GM10847 (cell line): Measurements from ENCODE around the gene RNF222.
A peak's percentile ranks its signal among the peaks of the same experiment; 100 is the strongest.

Experiments
- POLR2A ChIP-seq: IDR thresholded peaks from 2 replicates; pipeline ENCODE4 v1.6.1; 2011; ENCODE audit not compliant: insufficient read length; ENCODE audit errors: extremely low read depth

The RNF222 gene, protein sequence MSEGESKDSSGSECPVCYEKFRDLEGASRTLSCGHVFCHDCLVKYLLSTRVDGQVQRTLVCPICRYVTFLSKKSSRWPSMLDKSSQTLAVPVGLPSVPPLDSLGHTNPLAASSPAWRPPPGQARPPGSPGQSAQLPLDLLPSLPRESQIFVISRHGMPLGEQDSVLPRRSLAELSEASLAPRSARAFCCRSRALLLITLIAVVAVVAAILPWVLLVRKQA

DNA sequence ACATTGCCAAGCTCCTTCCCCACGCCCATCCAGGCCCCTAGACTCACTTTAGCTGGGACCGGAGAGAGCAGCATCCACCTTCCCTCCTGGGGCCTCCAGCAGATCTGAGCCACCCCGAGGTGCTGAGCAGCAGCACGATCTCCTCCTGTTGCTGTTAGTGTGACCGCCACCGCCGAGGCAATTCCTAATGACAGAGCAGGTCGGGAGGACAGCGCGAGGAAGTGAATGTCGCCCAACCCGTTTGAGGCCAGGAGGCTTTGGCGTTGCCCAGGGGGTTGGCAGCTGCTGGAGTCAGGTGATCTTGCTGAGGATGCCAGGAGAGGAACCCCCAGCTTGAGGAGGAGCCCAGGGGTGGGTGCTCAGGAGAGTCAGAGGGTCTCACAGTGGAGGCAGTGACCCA, at the start of gene RNF222:
Gene RNF222 (minus strand): TSS at position 192 of the 400 bp plus-strand sequence. CDS start 4,366 bp downstream, outside the sequence.
- no peak for TF ChIP-seq POLR2A

DNA sequence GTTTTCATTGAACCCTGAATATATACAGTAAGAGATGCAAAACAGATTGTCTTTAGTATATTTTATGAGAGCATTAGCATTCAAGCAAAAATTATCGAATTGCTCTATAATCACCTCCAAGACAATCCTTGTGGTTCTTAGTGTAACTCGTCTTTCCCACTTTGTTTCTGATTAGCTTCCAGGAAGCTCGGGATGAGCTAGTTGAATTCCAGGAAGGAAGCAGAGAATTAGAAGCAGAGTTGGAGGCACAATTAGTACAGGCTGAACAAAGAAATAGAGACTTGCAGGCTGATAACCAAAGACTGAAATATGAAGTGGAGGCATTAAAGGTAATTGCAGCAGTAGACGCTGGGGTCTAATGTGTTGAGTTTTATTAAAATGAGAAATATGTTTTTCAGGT, 47.9 kb upstream of the RNF222 start:
- TF ChIP-seq POLR2A = no peak

DNA sequence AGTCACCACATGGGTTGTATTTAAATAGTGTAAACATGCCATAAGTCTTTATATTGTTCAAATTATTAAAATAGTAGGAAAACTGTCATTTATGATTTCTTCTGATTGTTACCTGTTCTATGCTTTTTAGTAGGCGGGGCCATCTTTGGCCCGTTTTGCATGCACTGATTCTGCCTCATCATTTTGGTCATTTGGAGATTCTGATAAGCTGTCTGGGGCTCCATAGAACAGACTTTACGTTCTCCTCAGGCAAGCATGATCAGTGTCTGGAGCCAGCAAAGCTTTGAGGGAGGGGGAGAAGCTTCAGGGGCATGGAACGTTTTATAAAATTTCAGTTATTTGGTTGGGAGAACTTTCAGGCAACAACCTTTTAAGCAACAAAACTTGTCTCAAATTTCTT, 46.9 kb upstream of the RNF222 start:
- TF ChIP-seq POLR2A = no peak

DNA sequence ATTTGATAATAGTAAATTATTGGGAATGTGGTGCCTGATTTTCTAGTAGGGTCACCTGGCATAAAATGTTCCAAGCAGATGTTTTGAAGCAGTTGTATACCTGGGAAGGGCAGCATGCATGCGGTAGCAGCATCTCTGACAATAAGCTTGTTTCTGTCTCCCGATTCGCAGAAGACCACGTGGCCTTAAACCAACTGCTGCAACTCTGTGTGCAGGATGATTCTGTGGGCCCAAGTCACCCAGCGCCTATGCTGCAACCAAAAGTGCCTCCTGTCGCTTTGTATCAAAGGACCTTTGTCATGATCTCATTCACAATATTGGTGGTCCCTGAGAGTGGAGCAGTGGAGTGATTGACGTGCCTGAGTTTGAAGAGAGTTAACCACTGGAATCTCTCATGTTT, 46.1 kb upstream of the RNF222 start:
- TF ChIP-seq POLR2A = no peak

DNA sequence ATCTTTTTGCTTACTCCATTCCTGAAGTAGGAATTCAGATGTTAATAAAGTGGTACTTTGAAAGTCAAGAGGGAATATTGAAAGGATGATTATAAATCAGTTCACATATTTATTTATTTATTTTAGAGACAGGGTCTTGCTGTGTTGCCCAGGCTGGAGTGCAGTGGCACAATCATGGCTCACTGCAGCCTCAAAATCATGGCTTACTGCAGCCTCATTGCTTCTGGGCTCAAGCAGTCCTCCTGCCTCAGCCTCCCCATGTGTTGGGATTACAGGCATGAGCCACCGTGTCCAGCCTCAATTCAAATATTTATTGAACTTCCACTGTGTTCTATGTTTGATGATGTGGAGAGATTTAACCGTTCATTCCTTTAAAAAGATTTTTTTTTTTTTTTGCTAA, 44.7 kb upstream of the RNF222 start:
- TF ChIP-seq POLR2A = no peak

DNA sequence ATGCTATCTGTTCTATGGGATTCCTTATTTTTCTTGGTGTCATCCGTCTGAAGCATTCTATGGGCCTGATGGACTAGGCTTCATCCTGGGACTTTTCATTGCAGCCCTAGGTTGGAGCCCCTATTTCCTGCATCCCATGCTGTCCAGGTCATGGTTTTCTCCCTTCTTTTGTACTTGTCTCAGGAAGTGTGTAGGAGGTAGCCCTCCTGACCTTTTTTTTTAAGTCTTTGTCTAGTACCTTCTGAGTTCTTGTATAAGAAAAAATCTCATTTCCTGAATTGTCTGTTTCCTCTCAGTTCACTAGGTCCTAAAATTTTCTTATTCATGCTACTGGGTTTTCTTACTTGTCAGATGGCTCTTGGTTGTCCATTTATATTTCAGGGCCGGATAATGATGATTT, 44.1 kb upstream of the RNF222 start:
- TF ChIP-seq POLR2A = no peak

DNA sequence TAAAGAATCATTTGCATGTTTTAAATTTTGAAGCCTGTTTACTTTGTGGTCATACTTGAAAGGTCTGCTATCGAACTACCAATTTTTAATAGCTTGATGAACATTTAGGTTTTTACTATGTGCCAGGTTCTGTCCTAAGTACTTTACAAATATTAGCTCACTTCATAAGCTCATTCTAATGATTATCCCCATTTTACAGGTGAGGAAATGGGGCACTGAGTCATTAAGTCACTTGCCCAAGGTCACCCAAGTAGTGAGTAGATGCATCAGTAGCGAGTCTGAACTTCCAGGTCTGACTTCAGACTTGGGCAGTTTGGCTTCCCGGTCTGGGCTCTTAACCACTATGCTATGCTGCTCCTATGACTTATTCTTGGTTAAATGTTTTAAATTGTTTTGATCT, 42.1 kb upstream of the RNF222 start:
- TF ChIP-seq POLR2A = no peak

DNA sequence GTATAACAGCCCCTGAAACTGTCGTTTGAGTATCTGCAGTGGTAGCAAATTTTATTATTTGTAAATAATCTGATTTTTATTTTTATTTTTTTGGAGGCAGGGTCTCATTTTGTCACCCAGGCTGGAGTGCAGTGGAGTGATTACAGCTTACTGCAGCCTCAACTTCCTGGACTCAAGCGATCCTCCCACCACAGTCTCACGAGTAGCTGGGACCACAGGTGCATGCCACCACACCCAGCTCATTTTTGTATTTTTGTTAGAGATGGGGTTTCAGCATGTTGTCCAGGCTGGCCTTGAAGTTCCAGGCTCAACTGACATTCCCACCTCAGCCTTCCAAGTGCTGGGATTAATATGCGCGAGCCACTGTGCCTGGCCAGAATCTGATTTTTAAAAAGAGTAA, 40.8 kb upstream of the RNF222 start:
- TF ChIP-seq POLR2A = no peak

DNA sequence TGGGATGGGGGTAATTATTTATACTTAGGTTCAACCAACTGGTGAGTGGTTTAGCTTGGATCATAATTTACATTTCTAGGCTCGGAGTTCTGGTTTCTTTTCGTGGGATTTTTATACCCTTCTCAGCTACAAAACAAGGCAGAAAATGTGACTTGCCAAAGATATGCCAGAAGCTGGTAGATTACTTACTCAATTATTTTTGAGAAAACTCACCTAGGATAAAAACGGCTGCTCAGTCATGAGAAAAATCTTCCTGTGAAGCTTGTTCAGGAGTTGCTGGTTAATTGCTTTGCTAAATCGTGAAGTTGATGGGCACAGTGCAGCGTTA, 39.2 kb upstream of the RNF222 start:
- no peak for TF ChIP-seq POLR2A

DNA sequence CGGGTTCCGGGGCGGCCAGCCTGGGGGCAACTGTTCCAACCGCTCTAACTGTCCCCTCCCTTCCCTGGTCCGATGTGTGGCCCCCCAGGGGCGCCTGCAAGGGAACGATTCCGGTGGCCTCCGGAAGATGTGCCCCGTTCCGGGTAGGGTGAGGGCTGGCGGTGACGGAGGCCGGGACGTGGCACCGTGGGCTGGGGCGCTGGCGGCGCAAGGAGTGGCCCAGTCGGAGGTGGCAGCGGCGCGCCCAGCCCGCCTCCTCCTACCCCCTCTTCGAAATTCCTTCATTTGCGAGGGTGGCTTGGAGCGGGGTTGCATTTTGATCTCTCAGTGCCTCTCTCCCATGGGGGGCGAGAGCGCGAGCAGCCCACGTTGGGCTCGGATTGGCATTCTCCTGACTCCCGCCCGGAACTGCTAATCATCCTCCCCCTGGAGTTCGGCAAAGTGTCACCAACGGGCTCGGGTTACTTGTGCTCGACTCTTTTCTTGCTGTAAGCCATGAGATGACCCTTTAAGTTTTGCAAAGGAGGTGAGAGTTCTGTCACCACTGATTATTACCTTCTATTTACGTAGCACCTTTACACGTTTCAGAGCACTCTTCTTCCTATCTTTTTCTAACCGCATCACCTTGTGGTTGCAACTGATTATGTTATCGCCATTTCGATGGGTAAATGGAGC, 38.7 kb upstream of the RNF222 start:
- no peak for TF ChIP-seq POLR2A

DNA sequence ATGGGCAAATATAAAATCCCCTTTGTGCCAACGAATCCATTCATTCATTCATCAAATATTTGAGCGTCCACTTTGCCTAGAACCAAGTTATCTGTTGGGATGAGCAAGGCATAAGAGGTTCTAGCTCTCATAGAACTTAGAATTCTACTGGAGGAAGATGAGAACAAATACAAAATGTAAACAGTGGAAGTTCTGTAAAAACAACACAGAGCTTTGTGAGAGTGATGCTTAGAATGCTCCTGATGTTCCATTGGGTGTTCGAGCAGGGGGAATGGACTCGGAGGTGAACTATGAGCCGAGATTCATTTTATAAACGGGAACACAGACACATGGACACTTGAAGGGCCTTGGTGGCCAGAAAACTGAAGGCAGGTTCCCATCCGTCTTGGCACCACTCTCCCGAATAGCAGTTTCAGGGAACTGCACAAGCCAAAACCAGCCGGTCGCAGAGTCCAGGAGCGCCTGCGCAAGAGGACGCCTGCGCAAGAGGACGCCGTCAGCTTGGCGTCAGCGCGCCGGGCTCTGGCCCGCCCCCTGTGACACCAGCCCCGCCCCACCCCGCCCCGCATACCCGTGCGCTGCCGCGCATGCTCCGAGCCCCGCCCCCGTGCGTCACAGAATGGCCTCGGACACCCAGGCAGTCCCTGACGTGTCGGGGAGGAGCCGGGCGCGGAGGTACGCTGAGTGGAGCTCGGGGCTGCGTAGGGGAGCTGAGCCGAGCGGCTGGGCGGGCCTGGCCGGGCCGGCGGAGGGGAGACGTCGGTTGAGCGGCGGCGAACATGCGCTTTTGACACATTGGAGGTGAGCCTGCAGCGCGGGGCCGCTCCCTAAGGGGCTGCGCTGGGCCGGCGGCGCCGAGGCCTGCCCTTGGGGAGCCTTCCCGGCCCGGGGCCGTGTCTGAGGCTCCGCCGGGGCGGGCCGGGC, 37.9 kb upstream of the RNF222 start, which contains the start of gene NDEL1:
Gene NDEL1 (plus strand): TSS at position 640 of the 924 bp plus-strand sequence. CDS start 8,388 bp downstream, outside the sequence.
- TF ChIP-seq POLR2A = peak; percentile 97

DNA sequence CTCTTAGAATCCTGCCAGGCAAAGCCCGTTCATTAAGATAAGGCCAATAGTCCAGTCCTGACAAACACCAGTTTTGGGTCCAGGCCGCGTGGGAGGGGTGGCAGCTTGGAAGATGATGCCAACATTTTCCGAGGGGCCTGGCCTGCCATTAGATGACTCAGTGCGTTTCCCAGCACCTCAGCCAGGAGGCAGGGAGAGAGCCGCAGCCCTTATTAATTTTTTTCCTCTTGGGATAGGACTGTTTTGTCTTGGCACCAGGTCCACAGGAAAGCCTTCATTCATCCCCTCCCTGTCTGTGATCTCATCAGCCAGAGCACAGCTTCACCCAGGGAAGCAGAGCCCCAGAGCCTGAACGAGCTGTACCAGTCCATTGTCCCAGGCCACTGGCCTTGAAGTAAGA, 33.3 kb upstream of the RNF222 start:
- TF ChIP-seq POLR2A = no peak

DNA sequence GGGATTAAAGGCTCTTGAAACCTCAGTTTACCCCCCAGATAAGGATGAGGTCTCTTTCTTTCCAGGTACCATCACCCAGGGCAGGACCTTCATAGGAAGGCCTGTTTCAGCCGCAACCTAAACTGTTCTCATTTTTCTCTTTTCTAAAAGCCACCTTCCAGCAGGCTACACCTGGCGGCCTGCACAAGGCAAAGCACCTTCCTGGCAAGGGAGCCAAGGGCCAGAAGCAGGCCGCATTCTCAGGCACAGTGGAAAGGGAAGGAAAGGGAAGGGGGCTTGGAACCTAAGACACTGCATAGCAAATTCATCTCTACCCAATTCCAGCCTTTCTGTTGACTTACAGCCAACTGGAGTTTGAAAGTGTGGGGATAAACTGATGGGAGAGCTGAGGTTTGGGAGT, 29.2 kb upstream of the RNF222 start:
- TF ChIP-seq POLR2A = no peak

DNA sequence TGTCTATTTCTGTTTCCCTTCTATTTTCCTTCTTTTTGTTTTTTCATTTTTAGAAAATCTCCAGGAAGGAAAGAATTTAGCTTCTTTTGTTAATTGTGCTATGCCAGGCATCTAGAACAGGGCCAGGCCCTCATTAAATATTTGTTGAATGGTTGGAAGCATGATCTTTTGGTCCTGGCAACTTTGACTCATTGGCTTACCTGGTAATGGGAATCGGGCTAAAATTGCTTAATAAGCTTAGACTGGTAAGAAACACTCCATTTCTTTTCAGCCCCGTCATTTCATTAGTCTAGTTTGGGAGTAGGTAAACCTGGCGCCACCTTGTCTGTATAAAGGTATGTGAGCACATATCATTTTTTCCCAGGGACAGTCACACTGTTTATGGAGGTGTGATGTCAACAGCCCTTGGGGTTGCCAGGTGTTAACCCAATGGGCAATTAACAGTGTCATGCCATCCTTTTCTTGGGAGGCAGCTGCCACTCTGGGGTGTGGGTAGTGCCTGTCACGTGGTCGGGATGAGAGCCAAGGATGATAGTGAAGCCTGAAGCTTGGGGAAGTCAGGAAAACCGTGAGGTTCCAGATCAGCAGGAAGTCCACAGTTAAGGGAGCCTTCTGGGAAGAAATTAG, 28.6 kb upstream of the RNF222 start:
- TF ChIP-seq POLR2A = no peak

DNA sequence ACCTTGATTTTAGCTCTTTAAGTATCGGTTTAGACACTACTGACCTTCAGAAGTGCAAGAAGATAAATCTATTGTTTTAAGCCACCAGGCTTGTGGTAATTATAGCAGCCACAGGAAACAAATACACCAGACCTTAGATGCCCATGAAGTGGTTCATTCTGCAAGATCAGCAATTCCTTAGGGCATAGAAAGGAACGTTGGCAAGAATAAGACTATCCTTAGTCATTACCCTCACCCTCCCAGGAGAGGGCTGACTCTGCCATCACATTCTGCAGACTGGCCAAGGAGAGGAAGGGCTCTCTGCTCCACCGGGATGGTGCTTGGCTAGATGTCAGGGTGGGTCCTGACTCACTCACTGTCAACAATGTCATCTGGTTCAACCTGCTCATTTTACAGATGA, 23.9 kb upstream of the RNF222 start:
- no peak for TF ChIP-seq POLR2A
